ENCODE measurements around the gene PPARGC1A.

PPARGC1A gene

DNA sequence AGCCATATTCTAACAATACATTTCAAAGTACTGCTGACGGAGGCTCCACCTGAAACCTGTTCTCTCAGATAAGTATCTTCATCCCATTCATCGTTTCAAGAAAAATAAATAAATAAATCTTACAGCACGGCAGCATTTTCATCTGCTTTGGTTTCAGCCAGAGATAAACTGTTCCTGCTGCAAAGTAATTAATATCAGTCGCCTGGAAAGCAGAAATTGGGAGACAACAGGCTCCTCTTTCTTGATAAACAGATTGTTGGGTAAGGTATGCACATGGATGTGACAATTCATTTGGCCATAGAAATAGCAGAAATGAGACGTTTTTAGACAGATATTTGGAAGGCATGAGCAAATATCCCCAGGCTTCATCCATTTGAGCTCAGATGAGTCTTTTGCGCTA lies 110.4 kb downstream of the PPARGC1A start:
- Histone ChIP-seq H3K27ac (ENCODE audit: low read length) (no peak overlapping the region), H3K27me3 (ENCODE audit: control insufficient read depth, insufficient read depth, low read length) (no peaks in the 10 kb centered on the region), H3K36me3 (ENCODE audit: control insufficient read depth, insufficient read depth, low read length) (no peaks in the 10 kb centered on the region; the same call in 1 of the 2 replicates), H3K4me3 (ENCODE audit: low read length) (no peak overlapping the region), H3K9me3 (ENCODE audit: control insufficient read depth, insufficient read depth, low read length) (no peaks in the 10 kb centered on the region), H3K4me1 (ENCODE audit: control insufficient read depth, insufficient read depth, low read length) (peaks cover 3% of the 10 kb centered on the region)
- no peak for DNase-seq (ENCODE audit: low read depth, low spot score)
- no CpG with 5 or more reads among the region's 6 CpGs for WGBS (ENCODE audit: insufficient coverage, insufficient read length)

GRCh38 chr4:23775694-23776093 lies 114.2 kb downstream of the PPARGC1A start:
- DNase-seq (ENCODE audit: low read depth, low spot score): no peak
- Histone ChIP-seq H3K9me3 (ENCODE audit: control insufficient read depth, insufficient read depth, low read length) (no peaks in the 10 kb centered on the region), H3K27me3 (ENCODE audit: control insufficient read depth, insufficient read depth, low read length) (no peaks in the 10 kb centered on the region), H3K36me3 (ENCODE audit: control insufficient read depth, insufficient read depth, low read length) (no peaks in the 10 kb centered on the region), H3K4me3 (ENCODE audit: low read length) (no peak overlapping the region), H3K27ac (ENCODE audit: low read length) (no peak overlapping the region), H3K4me1 (ENCODE audit: control insufficient read depth, insufficient read depth, low read length) (peaks cover 3% of the 10 kb centered on the region)

DNA sequence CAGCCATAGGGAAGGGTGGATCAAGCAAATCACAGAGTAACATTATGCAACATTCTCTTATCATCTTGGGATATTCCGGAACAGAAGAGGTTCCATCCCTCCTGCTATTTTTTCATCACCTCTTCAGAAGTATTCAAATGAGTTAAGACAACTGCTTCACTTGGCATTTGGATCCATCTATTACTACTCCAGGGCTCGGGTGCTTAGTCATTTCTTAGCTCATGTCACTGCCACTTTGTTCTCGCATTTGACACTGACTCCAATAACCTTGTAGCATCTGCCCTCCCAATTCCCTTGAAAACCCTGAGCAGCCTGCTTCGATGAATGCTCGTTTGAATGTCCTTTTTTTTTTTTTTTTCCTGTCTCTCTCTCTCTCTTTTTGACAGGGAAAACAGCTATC lies 114.9 kb downstream of the PPARGC1A start:
- Histone ChIP-seq H3K4me1 (ENCODE audit: control insufficient read depth, insufficient read depth, low read length) (peaks cover 3% of the 10 kb centered on the region), H3K4me3 (ENCODE audit: low read length) (no peak overlapping the region), H3K9me3 (ENCODE audit: control insufficient read depth, insufficient read depth, low read length) (no peaks in the 10 kb centered on the region), H3K27me3 (ENCODE audit: control insufficient read depth, insufficient read depth, low read length) (no peaks in the 10 kb centered on the region), H3K27ac (ENCODE audit: low read length) (no peak overlapping the region), H3K36me3 (ENCODE audit: control insufficient read depth, insufficient read depth, low read length) (no peaks in the 10 kb centered on the region)
- no peak for DNase-seq (ENCODE audit: low read depth, low spot score)
- WGBS (ENCODE audit: insufficient coverage, insufficient read length): no CpG with 5 or more reads among the region's 5 CpGs

- H3K4me1 ChIP-seq (ENCODE audit: control insufficient read depth, insufficient read depth, low read length): peaks cover 3% of the 10 kb centered on the region
- H3K9me3 ChIP-seq (ENCODE audit: control insufficient read depth, insufficient read depth, low read length): no peaks in the 10 kb centered on the region
- no peaks in the 10 kb centered on the region for H3K36me3 ChIP-seq (ENCODE audit: control insufficient read depth, insufficient read depth, low read length)
- WGBS (ENCODE audit: insufficient coverage, insufficient read length): no CpG with 5 or more reads among the region's 2 CpGs
- H3K27me3 ChIP-seq (ENCODE audit: control insufficient read depth, insufficient read depth, low read length): no peaks in the 10 kb centered on the region
- H3K27ac ChIP-seq (ENCODE audit: low read length): no peak overlapping the region
- no peak overlapping the region for H3K4me3 ChIP-seq (ENCODE audit: low read length)
- DNase-seq (ENCODE audit: low read depth, low spot score): no peak
Measured at GRCh38 chr4:23773884-23774636, 115.8 kb downstream of the PPARGC1A start.

- H3K27ac ChIP-seq (ENCODE audit: low read length): no peak overlapping the region
- no peaks in the 10 kb centered on the region for H3K27me3 ChIP-seq (ENCODE audit: control insufficient read depth, insufficient read depth, low read length)
- H3K36me3 ChIP-seq (ENCODE audit: control insufficient read depth, insufficient read depth, low read length): no peaks in the 10 kb centered on the region
- no peaks in the 10 kb centered on the region; the same call in 1 of the 2 replicates for H3K4me1 ChIP-seq (ENCODE audit: control insufficient read depth, insufficient read depth, low read length)
- H3K9me3 ChIP-seq (ENCODE audit: control insufficient read depth, insufficient read depth, low read length): no peaks in the 10 kb centered on the region
- no peak for DNase-seq (ENCODE audit: low read depth, low spot score)
- no peak overlapping the region for H3K4me3 ChIP-seq (ENCODE audit: low read length)
- WGBS (ENCODE audit: insufficient coverage, insufficient read length): no CpG with 5 or more reads among the region's 1 CpG
Measured at GRCh38 chr4:23770011-23770410, 119.8 kb downstream of the PPARGC1A start.

DNA sequence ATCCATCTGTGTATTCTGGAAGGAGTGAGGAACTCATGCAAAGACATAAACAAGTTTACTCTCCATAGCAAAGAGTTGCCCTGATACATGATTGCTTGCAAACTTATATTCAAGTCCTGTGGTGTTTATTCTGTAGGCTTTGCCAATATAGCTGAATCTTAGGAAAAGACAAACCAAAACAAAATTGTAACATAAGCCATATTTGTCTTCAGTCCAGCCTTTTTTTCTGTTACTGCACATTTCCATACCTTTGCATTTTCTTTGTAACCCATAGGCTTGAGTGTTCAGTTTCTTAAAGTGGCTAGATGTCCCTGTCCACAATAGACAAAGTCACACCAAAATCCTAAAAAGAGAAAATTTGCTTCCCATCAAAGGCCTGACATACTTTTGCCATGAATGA lies 120.4 kb downstream of the PPARGC1A start:
- no peaks in the 10 kb centered on the region for H3K36me3 ChIP-seq (ENCODE audit: control insufficient read depth, insufficient read depth, low read length)
- H3K27ac ChIP-seq (ENCODE audit: low read length): no peak overlapping the region
- no peaks in the 10 kb centered on the region; the same call in 1 of the 2 replicates for H3K4me1 ChIP-seq (ENCODE audit: control insufficient read depth, insufficient read depth, low read length)

GRCh38 chr4:23768541-23768940 lies 121.3 kb downstream of the PPARGC1A start:
- no peak for DNase-seq (ENCODE audit: low read depth, low spot score)
- H3K9me3 ChIP-seq (ENCODE audit: control insufficient read depth, insufficient read depth, low read length): no peaks in the 10 kb centered on the region
- H3K27me3 ChIP-seq (ENCODE audit: control insufficient read depth, insufficient read depth, low read length): no peaks in the 10 kb centered on the region
- H3K4me3 ChIP-seq (ENCODE audit: low read length): no peak overlapping the region
- H3K27ac ChIP-seq (ENCODE audit: low read length): no peak overlapping the region
- H3K4me1 ChIP-seq (ENCODE audit: control insufficient read depth, insufficient read depth, low read length): no peaks in the 10 kb centered on the region
- H3K36me3 ChIP-seq (ENCODE audit: control insufficient read depth, insufficient read depth, low read length): no peaks in the 10 kb centered on the region
- no CpG with 5 or more reads among the region's 1 CpG for WGBS (ENCODE audit: insufficient coverage, insufficient read length)

More for the DNA sequence above, 120.4 kb downstream of the PPARGC1A start:
- no peak overlapping the region for H3K4me3 ChIP-seq (ENCODE audit: low read length)
- H3K27me3 ChIP-seq (ENCODE audit: control insufficient read depth, insufficient read depth, low read length): no peaks in the 10 kb centered on the region
- H3K9me3 ChIP-seq (ENCODE audit: control insufficient read depth, insufficient read depth, low read length): no peaks in the 10 kb centered on the region
- no peak for DNase-seq (ENCODE audit: low read depth, low spot score)

DNA sequence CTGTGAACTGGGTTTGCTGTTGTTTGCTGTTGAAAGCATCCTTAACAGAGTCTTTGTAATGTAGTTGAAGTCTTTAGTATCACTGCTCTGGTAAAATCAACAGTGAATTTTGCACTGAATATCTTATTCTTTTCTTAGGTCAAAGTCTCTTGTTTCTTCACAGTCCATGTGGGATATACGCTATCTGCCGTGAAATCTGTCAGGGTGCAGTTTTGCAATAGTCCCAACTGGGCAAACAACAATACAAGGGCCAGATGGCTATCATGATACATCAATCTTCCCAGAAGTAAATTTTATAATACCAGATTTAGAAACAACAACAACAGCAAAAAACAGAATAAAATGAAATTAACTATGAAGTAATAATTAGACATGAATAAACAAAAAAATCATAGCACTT lies 123.5 kb downstream of the PPARGC1A start:
- Histone ChIP-seq H3K4me3 (ENCODE audit: low read length) (no peak overlapping the region), H3K27ac (ENCODE audit: low read length) (no peak overlapping the region)
- WGBS (ENCODE audit: insufficient coverage, insufficient read length): no CpG with 5 or more reads among the region's 2 CpGs

GRCh38 chr4:23763559-23763958 lies 126.3 kb downstream of the PPARGC1A start:
- H3K27me3 ChIP-seq (ENCODE audit: control insufficient read depth, insufficient read depth, low read length): no peaks in the 10 kb centered on the region
- no peak for DNase-seq (ENCODE audit: low read depth, low spot score)
- H3K4me3 ChIP-seq (ENCODE audit: low read length): no peak overlapping the region
- no CpG with 5 or more reads among the region's 3 CpGs for WGBS (ENCODE audit: insufficient coverage, insufficient read length)
- no peaks in the 10 kb centered on the region for H3K36me3 ChIP-seq (ENCODE audit: control insufficient read depth, insufficient read depth, low read length)
- no peak overlapping the region for H3K27ac ChIP-seq (ENCODE audit: low read length)
- H3K4me1 ChIP-seq (ENCODE audit: control insufficient read depth, insufficient read depth, low read length): no peaks in the 10 kb centered on the region
- H3K9me3 ChIP-seq (ENCODE audit: control insufficient read depth, insufficient read depth, low read length): no peaks in the 10 kb centered on the region

More for the DNA sequence above, 123.5 kb downstream of the PPARGC1A start:
- Histone ChIP-seq H3K36me3 (ENCODE audit: control insufficient read depth, insufficient read depth, low read length) (no peaks in the 10 kb centered on the region), H3K4me1 (ENCODE audit: control insufficient read depth, insufficient read depth, low read length) (no peaks in the 10 kb centered on the region), H3K27me3 (ENCODE audit: control insufficient read depth, insufficient read depth, low read length) (no peaks in the 10 kb centered on the region), H3K9me3 (ENCODE audit: control insufficient read depth, insufficient read depth, low read length) (no peaks in the 10 kb centered on the region)
- DNase-seq (ENCODE audit: low read depth, low spot score): no peak

DNA sequence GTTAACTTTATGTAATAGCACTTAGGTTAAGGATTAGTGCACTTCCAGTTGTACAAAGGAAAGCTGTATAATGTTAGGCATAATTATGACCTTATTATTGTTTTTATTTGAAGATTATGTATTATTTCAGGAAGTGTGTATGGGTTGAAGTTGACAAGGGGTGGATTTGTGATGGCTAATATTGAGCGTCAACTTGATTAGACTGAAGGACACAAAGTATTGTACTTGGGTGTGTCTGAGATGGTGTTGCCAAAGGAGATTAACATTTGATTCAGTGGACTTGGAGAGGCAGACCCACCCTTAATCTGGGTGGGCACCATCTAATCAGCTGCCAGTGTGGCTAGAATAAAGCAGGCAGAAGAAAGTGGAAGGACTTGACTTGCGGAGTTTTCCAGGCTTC lies 127.3 kb downstream of the PPARGC1A start:
- no peak for DNase-seq (ENCODE audit: low read depth, low spot score)
- no peaks in the 10 kb centered on the region for H3K4me1 ChIP-seq (ENCODE audit: control insufficient read depth, insufficient read depth, low read length)
- no peak overlapping the region for H3K27ac ChIP-seq (ENCODE audit: low read length)
- H3K36me3 ChIP-seq (ENCODE audit: control insufficient read depth, insufficient read depth, low read length): no peaks in the 10 kb centered on the region
- no peaks in the 10 kb centered on the region for H3K27me3 ChIP-seq (ENCODE audit: control insufficient read depth, insufficient read depth, low read length)
- H3K4me3 ChIP-seq (ENCODE audit: low read length): no peak overlapping the region
- 60% methylated on average over 1 of the region's 2 CpGs for WGBS (ENCODE audit: insufficient coverage, insufficient read length)
- no peaks in the 10 kb centered on the region for H3K9me3 ChIP-seq (ENCODE audit: control insufficient read depth, insufficient read depth, low read length)

GRCh38 chr4:23759066-23759465 lies 130.8 kb downstream of the PPARGC1A start:
- no peak for DNase-seq (ENCODE audit: low read depth, low spot score)
- no peaks in the 10 kb centered on the region for H3K9me3 ChIP-seq (ENCODE audit: control insufficient read depth, insufficient read depth, low read length)
- no peak overlapping the region for H3K27ac ChIP-seq (ENCODE audit: low read length)
- no peaks in the 10 kb centered on the region for H3K4me1 ChIP-seq (ENCODE audit: control insufficient read depth, insufficient read depth, low read length)
- no CpG with 5 or more reads among the region's 2 CpGs for WGBS (ENCODE audit: insufficient coverage, insufficient read length)
- H3K27me3 ChIP-seq (ENCODE audit: control insufficient read depth, insufficient read depth, low read length): no peaks in the 10 kb centered on the region
- H3K36me3 ChIP-seq (ENCODE audit: control insufficient read depth, insufficient read depth, low read length): no peaks in the 10 kb centered on the region
- H3K4me3 ChIP-seq (ENCODE audit: low read length): no peak overlapping the region

All from iPS DF 6.9 (cell line).